NCI-H2029 treated with DMSO at 0.1 percent for 48 hours (cell line): ENCODE data around the gene TFAP2A.

Source experiments
- DNase-seq: peaks from one replicate; lab custom pipeline; 2025; lab: John Stamatoyannopoulos, UW

The TFAP2A gene

DNA sequence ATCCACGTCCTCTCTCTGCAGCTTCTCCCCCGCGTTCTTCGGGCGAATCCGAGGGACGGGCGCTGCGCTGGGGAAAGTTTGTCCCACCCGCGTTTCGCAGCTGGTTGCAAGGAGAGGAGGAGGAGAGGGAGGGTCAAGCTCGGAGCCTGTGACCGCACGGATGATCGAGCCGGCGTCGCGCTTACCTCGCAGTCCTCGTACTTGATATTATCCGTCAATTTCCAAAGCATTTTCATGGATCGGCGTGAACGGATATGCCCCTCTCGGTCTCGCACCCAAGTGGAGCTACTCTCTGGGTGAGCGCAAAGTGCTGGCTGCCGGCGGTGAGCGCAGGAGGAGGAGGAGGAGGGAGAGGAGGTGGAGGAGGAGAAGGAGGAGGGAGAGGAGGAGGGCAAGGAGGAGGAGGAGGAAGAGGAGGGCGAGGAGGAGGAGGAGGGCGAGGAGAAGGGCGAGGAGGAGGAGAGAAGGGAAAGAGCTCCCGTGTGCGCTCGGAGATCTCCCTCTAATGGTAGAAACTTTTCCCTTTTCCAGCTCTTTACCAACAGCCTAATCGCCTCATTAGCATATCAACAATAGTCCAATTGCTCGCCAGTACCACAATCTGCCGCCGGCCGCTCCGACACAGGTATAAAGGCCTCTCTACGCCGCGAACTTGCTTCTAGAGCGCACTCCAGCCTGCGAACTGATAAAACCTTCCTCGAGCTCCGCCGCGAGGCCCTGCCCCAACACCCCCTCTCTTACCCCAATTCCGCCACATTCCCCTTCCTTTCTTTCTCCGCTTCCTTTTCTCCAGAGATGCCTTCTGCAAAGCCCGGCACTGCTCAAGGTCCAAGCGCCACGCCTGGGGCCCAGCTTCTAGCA lies at the start of gene TFAP2A:
Gene TFAP2A (minus strand): TSS at position 319 of the 861 bp plus-strand sequence. CDS start 83 bp downstream, at position 236.
- no peak for DNase-seq

DNA sequence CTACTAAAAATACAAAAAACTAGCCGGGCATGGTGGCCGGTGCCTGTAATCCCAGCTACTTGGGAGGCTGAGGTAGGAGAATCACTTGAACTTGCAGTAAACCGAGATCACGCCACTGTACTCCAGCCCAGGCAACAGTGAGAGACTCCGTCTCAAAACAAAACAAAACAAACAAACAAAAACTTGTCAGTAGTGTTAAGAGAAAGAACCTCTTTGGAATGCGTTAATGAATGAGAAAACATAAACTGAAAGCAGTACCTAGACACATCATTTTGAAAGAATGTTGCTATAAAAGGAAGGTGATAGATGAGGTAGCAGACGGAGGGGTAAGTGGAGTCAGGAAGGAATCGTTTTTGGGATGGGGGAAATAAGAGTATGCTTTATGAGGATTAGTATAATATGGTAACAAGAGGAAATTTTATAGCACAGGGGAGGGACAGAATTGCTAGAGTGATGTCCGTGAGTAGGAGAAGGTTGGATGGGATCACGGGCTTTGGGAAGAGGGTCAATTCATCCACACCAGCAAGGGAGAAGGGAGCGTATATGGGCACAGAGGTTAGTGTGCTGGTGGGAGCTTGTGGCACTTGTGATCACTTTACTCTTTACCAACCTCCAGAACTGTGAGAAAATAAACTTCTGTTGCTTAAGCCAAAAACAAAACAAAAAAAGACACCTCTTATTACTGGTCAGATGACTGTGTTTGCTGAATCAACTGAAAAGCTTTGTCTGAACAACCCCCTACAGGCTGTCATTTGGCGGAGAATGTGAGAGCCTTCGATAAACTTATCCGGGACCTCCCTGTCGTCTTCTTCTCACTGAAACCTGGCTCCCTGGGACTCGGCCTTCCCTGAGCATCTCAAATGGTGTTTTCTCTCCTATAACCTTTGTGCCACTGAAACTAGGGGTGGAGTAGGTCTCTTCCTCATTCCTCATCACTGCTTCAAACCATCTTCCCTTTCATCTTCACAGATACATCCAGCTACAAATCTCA lies 48.9 kb upstream of the TFAP2A start:
- no peak for DNase-seq

GRCh38 chr6:10463040-10463439 lies 48.2 kb upstream of the TFAP2A start:
- DNase-seq: no peak

DNA sequence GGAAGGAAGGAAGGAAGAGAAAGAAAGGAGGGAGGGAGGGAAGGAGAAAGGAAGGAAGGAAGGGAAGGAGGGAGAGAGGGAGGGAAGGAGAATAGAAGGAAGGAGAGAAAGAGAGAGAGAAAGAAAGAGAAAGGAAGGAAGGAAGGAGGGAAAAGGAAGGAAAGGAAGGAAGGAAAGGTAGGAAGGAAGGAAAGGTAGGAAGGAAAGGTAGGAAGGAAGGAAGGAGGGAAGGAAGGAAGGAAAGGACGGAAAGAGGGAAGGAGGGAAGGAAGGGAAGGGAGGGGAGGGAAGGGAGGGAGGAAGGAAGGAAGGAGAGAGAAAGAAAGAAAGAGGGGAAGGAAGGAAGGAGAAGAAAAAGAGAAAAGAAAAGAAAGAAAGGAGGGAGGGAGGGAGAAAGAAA lies 47.0 kb upstream of the TFAP2A start:
- no peak for DNase-seq

- DNase-seq: no peak
Observed at GRCh38 chr6:10460096-10460495, 45.2 kb upstream of the TFAP2A start.

DNA sequence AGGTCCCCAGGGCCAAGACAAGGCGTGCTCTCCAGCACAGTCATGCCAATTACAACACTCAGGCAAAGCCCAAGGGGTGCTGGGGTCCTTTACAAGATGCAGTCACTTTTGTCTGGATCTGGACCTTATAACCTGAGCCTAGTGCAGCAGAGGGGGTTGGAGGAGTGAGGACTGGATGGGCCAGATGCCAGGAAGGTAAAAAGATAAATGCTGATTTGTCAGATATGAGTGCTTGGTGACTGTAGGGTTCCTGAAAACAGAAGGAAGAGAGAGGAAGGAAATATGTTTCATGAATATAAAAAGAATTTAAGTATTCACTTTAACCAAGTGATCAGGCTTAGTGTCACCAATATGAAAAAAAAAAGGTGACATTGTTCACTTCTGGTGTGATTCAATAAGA lies 43.4 kb upstream of the TFAP2A start:
- peak; percentile 35 for DNase-seq

DNA sequence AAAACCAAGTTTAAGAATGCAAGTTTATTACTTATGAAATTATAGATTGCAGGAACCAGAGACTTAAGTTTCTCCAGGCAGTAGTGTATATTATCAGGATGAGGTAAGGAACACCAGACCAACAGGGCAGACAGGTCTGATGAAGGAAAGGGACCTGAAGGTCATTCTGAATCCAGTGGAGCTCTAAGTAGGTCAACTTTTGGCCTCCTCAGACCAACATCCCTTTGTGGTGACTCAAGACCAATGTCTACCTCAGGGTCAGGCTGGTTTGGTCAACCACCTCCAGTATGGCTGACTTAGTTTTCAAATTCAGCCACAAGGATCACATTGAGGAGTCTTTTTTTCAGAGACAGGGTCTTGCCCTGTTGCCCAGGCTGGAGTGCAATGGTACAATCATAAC lies 38.7 kb upstream of the TFAP2A start:
- DNase-seq: no peak

- DNase-seq: no peak
Observed at GRCh38 chr6:10451828-10452509, 37.1 kb upstream of the TFAP2A start.

DNA sequence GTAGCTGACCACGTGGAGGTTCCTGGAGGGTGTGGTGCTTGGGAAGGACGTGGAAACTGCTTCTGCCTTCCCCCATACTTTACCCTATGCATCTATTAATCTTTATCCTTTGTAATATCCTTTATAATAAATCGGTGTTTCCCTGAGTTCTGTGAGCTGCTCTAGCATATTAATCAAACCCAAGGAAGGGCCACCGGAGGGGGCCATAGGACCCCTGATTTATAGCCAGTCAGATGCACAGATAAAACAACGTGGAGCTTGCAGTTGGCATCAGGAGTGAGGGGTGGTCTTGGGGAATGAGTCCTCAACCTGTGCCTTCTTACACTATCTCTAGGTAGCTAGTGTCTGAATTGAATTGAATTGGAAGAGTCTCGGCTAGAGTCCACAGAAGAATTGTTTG lies 36.5 kb upstream of the TFAP2A start:
- no peak for DNase-seq

- DNase-seq: no peak
Observed at GRCh38 chr6:10449751-10450150, 34.9 kb upstream of the TFAP2A start.

DNA sequence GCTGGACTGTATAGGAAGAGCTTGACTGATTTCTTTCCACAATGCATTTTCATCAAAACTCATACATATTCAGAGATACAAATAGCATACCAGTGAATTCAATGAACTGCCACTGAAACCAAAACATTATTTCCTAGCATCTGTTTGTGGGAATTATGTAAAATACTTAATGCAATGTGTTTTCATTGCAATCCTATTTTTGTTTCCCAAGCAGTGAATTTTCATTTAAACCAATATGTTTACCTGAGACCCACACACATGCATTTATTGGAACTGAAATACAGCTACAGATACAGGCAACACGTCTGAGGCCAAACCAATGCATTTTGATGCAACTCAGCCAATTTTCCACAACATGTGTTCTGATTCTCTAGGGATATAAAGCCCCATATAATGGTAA lies 33.2 kb upstream of the TFAP2A start:
- no peak for DNase-seq

DNA sequence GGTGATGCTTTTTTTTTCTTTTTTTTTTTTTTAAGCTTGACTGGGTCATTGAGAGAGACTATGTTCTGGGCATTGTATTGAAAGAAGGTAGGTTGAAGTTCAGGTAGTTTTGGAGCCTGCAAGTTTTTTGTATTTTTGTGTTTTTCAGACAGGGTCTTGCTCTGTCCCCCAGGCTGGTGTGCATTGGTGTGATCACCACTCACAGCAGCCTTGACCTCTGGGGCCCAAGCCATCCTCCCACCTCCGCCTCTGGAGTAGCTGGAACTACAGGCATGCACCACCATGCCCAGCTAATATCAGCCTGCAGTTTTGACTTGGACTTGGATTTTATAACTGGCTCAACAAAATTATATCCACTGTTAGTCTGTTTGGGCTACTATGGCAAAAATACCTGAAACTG lies 31.7 kb upstream of the TFAP2A start:
- DNase-seq: no peak

DNA sequence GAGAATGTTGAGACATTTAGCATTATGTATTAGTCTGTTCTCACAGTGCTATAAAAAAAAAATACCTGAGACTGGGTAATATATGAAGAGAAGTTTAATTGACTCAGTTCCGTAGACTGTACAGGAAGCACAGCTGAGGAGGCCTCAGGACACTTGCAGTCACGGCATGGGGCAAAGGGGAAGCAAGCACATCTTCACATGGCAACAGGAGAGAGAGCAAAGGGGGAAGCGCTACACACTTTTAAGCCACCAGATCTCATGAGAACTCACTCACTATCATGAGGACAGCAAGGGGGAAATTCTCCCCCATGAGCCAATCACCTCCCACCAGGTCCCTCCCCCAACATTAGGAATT lies 26.8 kb upstream of the TFAP2A start:
- no peak for DNase-seq

DNA sequence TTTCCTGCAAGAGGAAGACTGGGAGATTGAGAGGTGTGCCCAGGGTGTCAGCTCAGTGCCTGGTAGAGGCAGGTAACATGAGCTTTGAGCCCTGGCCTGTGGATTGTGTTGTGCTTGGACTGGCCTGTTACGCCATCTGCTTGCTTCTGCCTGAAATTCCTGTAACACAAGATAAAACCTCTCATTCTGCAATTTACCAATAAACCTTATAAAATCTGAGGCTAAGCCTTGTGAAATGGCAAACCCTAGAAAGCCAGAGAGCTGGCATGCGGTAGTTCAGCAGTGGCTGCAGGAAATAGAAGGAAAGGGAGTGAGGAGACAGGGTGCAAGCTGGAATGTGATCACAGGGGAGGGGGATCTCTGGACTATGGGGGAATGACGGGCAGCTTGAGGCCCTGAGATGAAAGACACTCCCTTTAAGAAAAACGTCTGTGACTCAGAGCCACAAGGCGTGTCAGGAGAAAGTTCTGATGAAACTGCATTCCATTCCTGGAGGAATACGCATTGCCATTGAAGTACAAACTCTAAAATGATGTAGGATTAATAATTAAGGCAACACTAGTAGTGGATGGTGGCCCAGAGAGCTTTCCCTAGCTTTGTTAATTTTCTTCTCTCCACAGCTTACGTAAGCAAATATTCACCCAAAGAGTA lies 26.3 kb upstream of the TFAP2A start:
- no peak for DNase-seq

- no peak for DNase-seq
Observed at GRCh38 chr6:10437891-10438290, 23.0 kb upstream of the TFAP2A start.

- DNase-seq: no peak
Observed at GRCh38 chr6:10434235-10434634, 19.4 kb upstream of the TFAP2A start.

DNA sequence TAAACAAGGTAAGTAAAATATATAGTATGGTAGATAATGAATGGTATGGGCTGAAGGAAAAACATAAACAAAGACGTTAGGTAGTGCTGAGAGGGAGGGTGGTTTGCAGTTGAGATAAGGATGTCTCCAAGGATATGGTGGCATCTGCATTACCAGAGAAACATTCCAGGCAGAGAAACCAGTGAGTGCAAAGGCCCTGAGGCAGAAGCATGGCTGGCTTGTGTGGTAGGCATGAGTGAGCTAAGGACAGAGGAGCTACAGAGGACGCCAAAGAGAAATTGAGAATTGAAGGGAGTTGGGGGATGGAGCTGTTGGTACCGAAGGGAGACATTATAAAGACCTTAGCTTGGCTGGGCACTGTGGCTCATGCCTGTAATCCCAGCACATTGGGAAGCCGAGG lies 18.4 kb upstream of the TFAP2A start:
- no peak for DNase-seq

- no peak for DNase-seq
Observed at GRCh38 chr6:10431423-10432164, 16.7 kb upstream of the TFAP2A start.

DNA sequence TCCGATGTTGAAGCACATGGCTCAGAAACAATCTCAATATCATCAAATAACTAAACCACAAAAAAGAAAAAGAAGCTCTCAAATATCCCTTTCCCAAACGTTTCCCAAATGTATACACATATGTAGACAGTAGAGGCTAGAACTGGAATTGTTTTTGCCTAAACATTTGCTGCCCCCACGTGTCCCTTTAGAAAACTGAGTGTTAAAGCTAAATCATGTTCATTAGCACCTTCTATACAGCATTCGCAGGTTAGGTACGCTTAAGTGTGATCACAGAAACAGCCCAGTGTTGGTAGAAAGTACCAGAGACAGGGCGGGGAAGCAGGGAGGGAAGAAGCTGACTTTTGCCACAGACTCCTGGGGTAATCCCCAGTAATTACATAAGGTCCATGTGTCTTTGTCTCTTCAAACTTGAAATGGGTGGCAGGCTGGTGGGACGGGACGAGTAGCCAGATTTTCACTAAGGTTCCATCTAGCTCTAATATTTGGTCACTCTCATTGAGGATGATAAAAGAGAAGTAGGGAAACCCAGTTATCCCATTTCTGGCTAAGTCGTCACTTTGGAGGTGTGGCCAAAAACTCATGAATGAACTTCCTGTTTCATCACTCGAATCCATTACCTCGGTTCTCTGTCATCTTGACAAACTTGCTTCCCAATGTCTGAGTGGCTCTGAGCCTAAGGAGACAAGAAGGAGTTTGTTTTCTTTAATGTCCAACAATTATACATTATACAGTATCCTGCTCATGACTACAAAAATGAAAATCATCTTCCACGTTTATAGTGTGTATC lies 15.0 kb upstream of the TFAP2A start:
- DNase-seq: peak; percentile 81

- DNase-seq: no peak
Observed at GRCh38 chr6:10426781-10427279, 12.0 kb upstream of the TFAP2A start.
